ENCODE results near the gene NFATC2.

The NFATC2 gene

DNA sequence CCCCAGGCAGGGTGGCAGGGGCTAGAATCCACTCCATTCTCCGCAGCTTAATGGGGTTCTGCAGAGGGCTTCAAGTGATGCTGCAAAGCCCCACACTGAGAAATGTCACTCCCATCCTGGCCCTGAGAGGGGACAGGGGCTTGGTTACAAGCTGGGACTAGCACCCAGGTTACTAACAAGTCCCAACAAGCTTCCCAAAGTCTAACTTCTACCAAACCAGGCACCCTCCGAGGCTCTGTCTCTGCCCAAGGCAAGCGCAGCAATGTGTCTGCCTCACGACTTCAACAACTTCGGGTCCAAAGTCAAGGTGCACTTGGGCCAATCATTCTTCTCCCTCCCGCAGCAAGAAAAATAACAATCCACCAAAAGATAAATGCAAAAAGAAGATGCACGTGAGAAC is 45.6 kb downstream of the NFATC2 start:
- H3K4me1 ChIP-seq (ENCODE audit: insufficient read depth, low read length), result no peaks in the 10 kb centered on the region
- H3K27me3 ChIP-seq (ENCODE audit: control insufficient read depth in 1 of 2, insufficient read depth in 2 of 2, low read length in 2 of 2), result no peaks in the 10 kb centered on the region
- H3K9me3 ChIP-seq (ENCODE audit: low read length), result no peaks in the 10 kb centered on the region
- H3K9ac ChIP-seq (ENCODE audit: low read length), result no peak overlapping the region
- H3K4me3 ChIP-seq (ENCODE audit: low read depth in 1 of 2, low read length in 2 of 2), result no peak overlapping the region
- H3K27ac ChIP-seq (ENCODE audit: low read depth, low read length), result no peak overlapping the region
- no peaks in the 10 kb centered on the region for H3K36me3 ChIP-seq (ENCODE audit: insufficient read depth, low read length)

GRCh38 chr20:51495921-51496545 is 46.5 kb downstream of the NFATC2 start:
- Histone ChIP-seq H3K27me3 (ENCODE audit: control insufficient read depth in 1 of 2, insufficient read depth in 2 of 2, low read length in 2 of 2) (no peaks in the 10 kb centered on the region), H3K4me3 (ENCODE audit: low read depth in 1 of 2, low read length in 2 of 2) (no peak overlapping the region), H3K36me3 (ENCODE audit: insufficient read depth, low read length) (no peaks in the 10 kb centered on the region), H3K27ac (ENCODE audit: low read depth, low read length) (no peak overlapping the region), H3K9ac (ENCODE audit: low read length) (no peak overlapping the region), H3K4me1 (ENCODE audit: insufficient read depth, low read length) (no peaks in the 10 kb centered on the region), H3K9me3 (ENCODE audit: low read length) (no peaks in the 10 kb centered on the region)

- Histone ChIP-seq H3K9me3 (ENCODE audit: low read length) (no peaks in the 10 kb centered on the region), H3K27ac (ENCODE audit: low read depth, low read length) (no peak overlapping the region), H3K4me1 (ENCODE audit: insufficient read depth, low read length) (no peaks in the 10 kb centered on the region), H3K4me3 (ENCODE audit: low read depth in 1 of 2, low read length in 2 of 2) (no peak overlapping the region), H3K36me3 (ENCODE audit: insufficient read depth, low read length) (no peaks in the 10 kb centered on the region), H3K27me3 (ENCODE audit: control insufficient read depth in 1 of 2, insufficient read depth in 2 of 2, low read length in 2 of 2) (no peaks in the 10 kb centered on the region), H3K9ac (ENCODE audit: low read length) (no peak overlapping the region)
These were observed 47.2 kb downstream of the NFATC2 start for GRCh38 chr20:51495291-51495690.

- H3K4me3 ChIP-seq (ENCODE audit: low read depth in 1 of 2, low read length in 2 of 2), result no peak overlapping the region
- H3K27ac ChIP-seq (ENCODE audit: low read depth, low read length), result no peak overlapping the region
- H3K9me3 ChIP-seq (ENCODE audit: low read length), result no peaks in the 10 kb centered on the region
- H3K9ac ChIP-seq (ENCODE audit: low read length), result no peak overlapping the region
- no peaks in the 10 kb centered on the region for H3K27me3 ChIP-seq (ENCODE audit: control insufficient read depth in 1 of 2, insufficient read depth in 2 of 2, low read length in 2 of 2)
- no peaks in the 10 kb centered on the region for H3K4me1 ChIP-seq (ENCODE audit: insufficient read depth, low read length)
- no peaks in the 10 kb centered on the region for H3K36me3 ChIP-seq (ENCODE audit: insufficient read depth, low read length)
These were observed 48.0 kb downstream of the NFATC2 start for GRCh38 chr20:51494241-51495110.

GRCh38 chr20:51493346-51493791 is 49.1 kb downstream of the NFATC2 start:
- no peaks in the 10 kb centered on the region for H3K36me3 ChIP-seq (ENCODE audit: insufficient read depth, low read length)
- no peak overlapping the region for H3K27ac ChIP-seq (ENCODE audit: low read depth, low read length)
- no peaks in the 10 kb centered on the region for H3K27me3 ChIP-seq (ENCODE audit: control insufficient read depth in 1 of 2, insufficient read depth in 2 of 2, low read length in 2 of 2)
- no peaks in the 10 kb centered on the region for H3K4me1 ChIP-seq (ENCODE audit: insufficient read depth, low read length)
- H3K9ac ChIP-seq (ENCODE audit: low read length), result no peak overlapping the region
- no peak overlapping the region for H3K4me3 ChIP-seq (ENCODE audit: low read depth in 1 of 2, low read length in 2 of 2)
- no peaks in the 10 kb centered on the region for H3K9me3 ChIP-seq (ENCODE audit: low read length)

- Histone ChIP-seq H3K9ac (ENCODE audit: low read length) (no peak overlapping the region), H3K27me3 (ENCODE audit: control insufficient read depth in 1 of 2, insufficient read depth in 2 of 2, low read length in 2 of 2) (no peaks in the 10 kb centered on the region), H3K9me3 (ENCODE audit: low read length) (no peaks in the 10 kb centered on the region), H3K27ac (ENCODE audit: low read depth, low read length) (no peak overlapping the region), H3K36me3 (ENCODE audit: insufficient read depth, low read length) (no peaks in the 10 kb centered on the region), H3K4me1 (ENCODE audit: insufficient read depth, low read length) (no peaks in the 10 kb centered on the region), H3K4me3 (ENCODE audit: low read depth in 1 of 2, low read length in 2 of 2) (no peak overlapping the region)
These were observed 50.1 kb downstream of the NFATC2 start for GRCh38 chr20:51492167-51493092.

DNA sequence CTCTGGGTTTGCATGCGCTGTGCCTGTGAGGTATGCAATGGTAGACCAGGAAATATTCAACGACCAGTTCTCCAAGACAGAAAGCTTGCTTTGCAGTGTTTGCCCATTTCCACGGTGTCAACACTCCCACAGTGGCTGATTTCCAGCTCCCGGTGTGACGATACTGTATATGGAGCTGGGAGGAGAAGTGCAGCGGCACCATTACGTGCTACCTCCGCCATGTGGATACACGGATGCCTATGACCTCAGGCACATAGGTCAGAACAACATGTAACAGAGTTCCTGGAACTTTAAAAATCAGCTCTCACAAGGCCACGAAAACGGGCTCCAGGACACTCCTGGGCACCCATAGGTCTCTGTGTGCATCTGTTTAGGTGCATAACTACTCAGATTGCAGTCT is 51.1 kb downstream of the NFATC2 start:
- no peaks in the 10 kb centered on the region for H3K9me3 ChIP-seq (ENCODE audit: low read length)
- H3K27ac ChIP-seq (ENCODE audit: low read depth, low read length), result no peak overlapping the region
- H3K4me3 ChIP-seq (ENCODE audit: low read depth in 1 of 2, low read length in 2 of 2), result no peak overlapping the region
- H3K27me3 ChIP-seq (ENCODE audit: control insufficient read depth in 1 of 2, insufficient read depth in 2 of 2, low read length in 2 of 2), result no peaks in the 10 kb centered on the region
- peaks cover 1% of the 10 kb centered on the region for H3K4me1 ChIP-seq (ENCODE audit: insufficient read depth, low read length)
- no peak overlapping the region for H3K9ac ChIP-seq (ENCODE audit: low read length)
- H3K36me3 ChIP-seq (ENCODE audit: insufficient read depth, low read length), result no peaks in the 10 kb centered on the region

GRCh38 chr20:51490635-51491034 is 51.9 kb downstream of the NFATC2 start:
- Histone ChIP-seq H3K36me3 (ENCODE audit: insufficient read depth, low read length) (no peaks in the 10 kb centered on the region), H3K4me1 (ENCODE audit: insufficient read depth, low read length) (peaks cover 4% of the 10 kb centered on the region), H3K4me3 (ENCODE audit: low read depth in 1 of 2, low read length in 2 of 2) (no peak overlapping the region), H3K9ac (ENCODE audit: low read length) (no peak overlapping the region), H3K9me3 (ENCODE audit: low read length) (no peaks in the 10 kb centered on the region), H3K27ac (ENCODE audit: low read depth, low read length) (no peak overlapping the region), H3K27me3 (ENCODE audit: control insufficient read depth in 1 of 2, insufficient read depth in 2 of 2, low read length in 2 of 2) (no peaks in the 10 kb centered on the region)

GRCh38 chr20:51489611-51490010 is 52.9 kb downstream of the NFATC2 start:
- Histone ChIP-seq H3K9me3 (ENCODE audit: low read length) (no peaks in the 10 kb centered on the region), H3K27ac (ENCODE audit: low read depth, low read length) (no peak overlapping the region), H3K4me3 (ENCODE audit: low read depth in 1 of 2, low read length in 2 of 2) (no peak overlapping the region), H3K27me3 (ENCODE audit: control insufficient read depth in 1 of 2, insufficient read depth in 2 of 2, low read length in 2 of 2) (no peaks in the 10 kb centered on the region), H3K4me1 (ENCODE audit: insufficient read depth, low read length) (peaks cover 4% of the 10 kb centered on the region), H3K9ac (ENCODE audit: low read length) (no peak overlapping the region), H3K36me3 (ENCODE audit: insufficient read depth, low read length) (no peaks in the 10 kb centered on the region)

DNA sequence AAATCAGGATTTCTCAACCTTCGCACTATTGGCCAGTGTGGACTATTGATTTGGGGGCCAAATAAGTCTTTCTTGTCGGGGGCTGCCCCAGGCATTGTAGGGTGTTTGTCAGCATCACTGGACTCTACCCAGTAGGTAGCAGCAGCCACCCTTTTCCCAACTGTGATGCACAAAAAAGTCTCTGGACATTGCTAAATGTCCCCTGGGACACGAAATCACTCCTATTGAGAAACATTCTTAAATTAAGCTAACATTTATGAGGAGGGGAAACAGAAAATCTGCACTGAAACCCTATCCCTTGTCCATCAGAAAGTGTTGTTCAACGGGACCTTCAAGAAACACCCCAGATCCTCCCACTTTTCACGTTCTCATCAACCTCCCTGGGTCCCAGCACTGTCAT is 54.2 kb downstream of the NFATC2 start:
- Histone ChIP-seq H3K36me3 (ENCODE audit: insufficient read depth, low read length) (no peaks in the 10 kb centered on the region), H3K4me1 (ENCODE audit: insufficient read depth, low read length) (peaks cover 4% of the 10 kb centered on the region), H3K27ac (ENCODE audit: low read depth, low read length) (no peak overlapping the region), H3K9ac (ENCODE audit: low read length) (no peak overlapping the region), H3K4me3 (ENCODE audit: low read depth in 1 of 2, low read length in 2 of 2) (no peak overlapping the region), H3K27me3 (ENCODE audit: control insufficient read depth in 1 of 2, insufficient read depth in 2 of 2, low read length in 2 of 2) (no peaks in the 10 kb centered on the region), H3K9me3 (ENCODE audit: low read length) (no peaks in the 10 kb centered on the region)

- Histone ChIP-seq H3K36me3 (ENCODE audit: insufficient read depth, low read length) (no peaks in the 10 kb centered on the region), H3K9ac (ENCODE audit: low read length) (no peak overlapping the region), H3K27ac (ENCODE audit: low read depth, low read length) (no peak overlapping the region), H3K27me3 (ENCODE audit: control insufficient read depth in 1 of 2, insufficient read depth in 2 of 2, low read length in 2 of 2) (no peaks in the 10 kb centered on the region), H3K9me3 (ENCODE audit: low read length) (no peaks in the 10 kb centered on the region), H3K4me1 (ENCODE audit: insufficient read depth, low read length) (peaks cover 4% of the 10 kb centered on the region), H3K4me3 (ENCODE audit: low read depth in 1 of 2, low read length in 2 of 2) (no peak overlapping the region)
These were observed 54.8 kb downstream of the NFATC2 start for GRCh38 chr20:51487565-51488268.

Measured in muscle layer of colon (tissue), 2 donors.